ENCODE data around the gene PHOSPHO1. TPM values are rescaled to one million over a fixed set of nuclear protein-coding genes. Genes with fewer than 3 reads are reported as not detected.

Gene PHOSPHO1
- total RNA-seq, 4 donors from 2014 or later, result 0.60 to 11.2 (median 0.94) TPM; not detected in 1

DNA sequence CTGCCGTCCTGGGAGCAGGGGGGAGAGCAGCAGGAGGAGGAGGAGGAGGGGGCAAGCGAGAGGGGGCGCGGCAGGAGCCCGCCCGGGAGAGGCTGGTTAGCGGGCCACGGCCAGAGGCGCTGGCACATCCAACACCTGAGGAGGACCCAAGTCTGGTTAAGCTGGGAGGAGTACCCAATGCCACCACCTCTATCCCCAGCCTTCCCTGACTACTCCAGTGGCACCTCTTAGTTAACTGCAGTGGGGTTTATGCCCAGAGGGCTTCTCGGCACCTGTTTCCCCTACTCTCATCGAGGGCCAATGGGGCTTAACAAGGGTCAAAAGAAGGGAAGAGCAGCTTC is 5.6 kb downstream of the PHOSPHO1 start:
- TF ChIP-seq, protein P1, sequence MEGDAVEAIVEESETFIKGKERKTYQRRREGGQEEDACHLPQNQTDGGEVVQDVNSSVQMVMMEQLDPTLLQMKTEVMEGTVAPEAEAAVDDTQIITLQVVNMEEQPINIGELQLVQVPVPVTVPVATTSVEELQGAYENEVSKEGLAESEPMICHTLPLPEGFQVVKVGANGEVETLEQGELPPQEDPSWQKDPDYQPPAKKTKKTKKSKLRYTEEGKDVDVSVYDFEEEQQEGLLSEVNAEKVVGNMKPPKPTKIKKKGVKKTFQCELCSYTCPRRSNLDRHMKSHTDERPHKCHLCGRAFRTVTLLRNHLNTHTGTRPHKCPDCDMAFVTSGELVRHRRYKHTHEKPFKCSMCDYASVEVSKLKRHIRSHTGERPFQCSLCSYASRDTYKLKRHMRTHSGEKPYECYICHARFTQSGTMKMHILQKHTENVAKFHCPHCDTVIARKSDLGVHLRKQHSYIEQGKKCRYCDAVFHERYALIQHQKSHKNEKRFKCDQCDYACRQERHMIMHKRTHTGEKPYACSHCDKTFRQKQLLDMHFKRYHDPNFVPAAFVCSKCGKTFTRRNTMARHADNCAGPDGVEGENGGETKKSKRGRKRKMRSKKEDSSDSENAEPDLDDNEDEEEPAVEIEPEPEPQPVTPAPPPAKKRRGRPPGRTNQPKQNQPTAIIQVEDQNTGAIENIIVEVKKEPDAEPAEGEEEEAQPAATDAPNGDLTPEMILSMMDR (IDR thresholded peaks at IDR 0.05), result no peak
- no peak for ATAC-seq (ENCODE audit: low FRiP score)
- no peak for DNase-seq (ENCODE audit: low spot score)

- no peak for ATAC-seq (ENCODE audit: low FRiP score)
- DNase-seq (ENCODE audit: low spot score), result no peak
- TF ChIP-seq, protein P1 (IDR thresholded peaks at IDR 0.05), result no peak
Observed at GRCh38 chr17:49224198-49224996, 6.2 kb downstream of the PHOSPHO1 start.

- TF ChIP-seq, protein P1 (IDR thresholded peaks at IDR 0.05), result peak in 1 of 3 donors; percentile 24
- DNase-seq (ENCODE audit: low spot score) (peak; percentile 46), ATAC-seq (ENCODE audit: low FRiP score) (peak; percentile 15)
Observed at GRCh38 chr17:49223517-49224197, 6.9 kb downstream of the PHOSPHO1 start.

DNA sequence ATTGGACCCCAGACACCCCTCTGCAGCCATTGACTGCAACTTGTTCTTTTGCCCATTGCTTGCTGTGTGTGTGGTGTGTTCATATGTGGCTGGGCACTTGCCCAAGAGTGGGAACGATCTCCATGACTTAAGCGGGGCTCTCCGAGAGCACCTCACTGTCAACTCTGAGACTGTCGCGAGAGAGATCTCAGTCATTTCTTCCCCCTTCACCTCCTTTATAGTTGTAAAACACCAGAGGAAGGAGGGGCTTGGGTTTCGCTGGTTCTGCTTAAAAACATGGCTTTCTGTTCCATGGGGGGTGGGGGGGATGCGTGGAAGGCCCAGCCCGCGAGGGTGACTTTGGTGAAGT is 7.4 kb downstream of the PHOSPHO1 start:
- DNase-seq (ENCODE audit: low spot score) (no peak), ATAC-seq (ENCODE audit: low FRiP score) (no peak)

DNA sequence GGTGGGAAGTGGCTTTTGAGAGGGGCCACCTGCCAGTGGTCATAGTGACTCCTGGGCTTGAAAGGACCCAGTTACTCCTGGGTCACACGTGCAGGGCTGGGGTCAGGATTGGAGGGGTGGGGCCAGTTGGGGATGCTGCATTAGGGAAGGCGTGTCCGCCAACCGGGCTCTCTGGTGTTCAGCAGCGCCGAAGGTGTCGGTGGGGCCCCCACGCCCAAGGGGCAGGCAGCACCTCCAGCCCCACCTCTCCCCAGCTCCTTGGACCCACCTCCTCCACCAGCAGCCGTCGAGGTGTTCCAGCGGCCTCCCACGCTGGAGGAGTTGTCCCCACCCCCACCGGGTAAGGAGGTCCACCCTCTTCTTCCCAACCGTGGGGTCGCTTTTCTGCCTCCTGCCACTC is 10.6 kb downstream of the PHOSPHO1 start:
- TF ChIP-seq, protein P1 (IDR thresholded peaks at IDR 0.05), result no peak
- DNase-seq (ENCODE audit: low spot score), result no peak
- no peak for ATAC-seq (ENCODE audit: low FRiP score)

More for the DNA sequence above, 7.4 kb downstream of the PHOSPHO1 start:
- TF ChIP-seq, protein P1 (IDR thresholded peaks at IDR 0.05), result no peak

- TF ChIP-seq, protein P1 (IDR thresholded peaks at IDR 0.05), result no peak
- DNase-seq (ENCODE audit: low spot score) (no peak), ATAC-seq (ENCODE audit: low FRiP score) (no peak)
Observed at GRCh38 chr17:49218941-49219913, 11.4 kb downstream of the PHOSPHO1 start.
